ENCODE measurements around the gene REPS2. TPM values are rescaled to one million over a fixed set of nuclear protein-coding genes. Genes with fewer than 3 reads are reported as not detected.

REPS2 gene
- total RNA-seq, 1 experiment from 2014 or later: 3.7 TPM

GRCh38 chrX:16971694-16972093 lies 25.2 kb downstream of the REPS2 start:
- Mint-ChIP-seq H3K27ac (no peak overlapping the region), H3K4me3 (no peak overlapping the region), H3K27me3 (ENCODE audit: low read depth) (peaks cover 12% of the 10 kb centered on the region), H3K36me3 (ENCODE audit: insufficient read depth in 1 of 3, low read depth in 3 of 3) (peaks cover 4 to 11% (median 4%) of the 10 kb centered on the region in 3 experiments), H3K4me1 (no peaks in the 10 kb centered on the region), H3K9me3 (peaks cover 21% of the 10 kb centered on the region in 2 experiments)
- Histone ChIP-seq H3K9ac (ENCODE audit: extremely low read depth, insufficient read length, low read length) (no peak overlapping the region), H4K91ac (ENCODE audit: insufficient read length, low read depth, low read length) (no peak overlapping the region), H3K79me1 (ENCODE audit: insufficient read depth, low read depth, low read length, poor library complexity, severe bottlenecking) (no peaks in the 10 kb centered on the region), H3K79me2 (ENCODE audit: insufficient read depth, low read length) (no peaks in the 10 kb centered on the region), H3K23me2 (ENCODE audit: insufficient read length, low read depth, low read length, poor library complexity, severe bottlenecking) (no peaks in the 10 kb centered on the region), H2BK15ac (ENCODE audit: low read depth, low read length) (no peak overlapping the region), H3T11ph (ENCODE audit: low read length) (no peak overlapping the region), H2BK120ac (ENCODE audit: low read depth, low read length, poor library complexity, severe bottlenecking) (no peak overlapping the region), H2BK5ac (ENCODE audit: insufficient read length, low read length) (no peak overlapping the region), H4K8ac (replicated peaks; ENCODE audit: insufficient read length, low read depth, low read length) (no peak overlapping the region), H3K4me1 (ENCODE audit: insufficient read depth, low read length) (no peaks in the 10 kb centered on the region), H3K4me2 (ENCODE audit: insufficient read depth, insufficient read length, low read length) (no peak overlapping the region), H3K18ac (ENCODE audit: insufficient read length, low read depth, low read length) (no peak overlapping the region), H2BK12ac (ENCODE audit: insufficient read length, low read depth, low read length) (no peak overlapping the region), H2AFZ (ENCODE audit: low read length) (no peak overlapping the region), H3K27me3 (ENCODE audit: insufficient read depth, low read length) (no peaks in the 10 kb centered on the region), H3K27ac (ENCODE audit: insufficient read length, low read depth, low read length) (no peak overlapping the region), H3K56ac (ENCODE audit: insufficient read length, low read depth, low read length) (no peak overlapping the region), H3K14ac (ENCODE audit: insufficient read depth, low read length) (no peak overlapping the region), H2AK5ac (ENCODE audit: insufficient read length, low read length) (no peak overlapping the region), H4K5ac (ENCODE audit: insufficient read length, low read depth, low read length) (no peak overlapping the region), H3K4ac (ENCODE audit: low read depth, low read length) (no peak overlapping the region), H2BK20ac (ENCODE audit: low read depth, low read length, poor library complexity, severe bottlenecking) (no peak overlapping the region), H3K23ac (ENCODE audit: insufficient read length, low read depth, low read length) (no peak overlapping the region), H3K9me3 (ENCODE audit: control insufficient read depth, low read depth, low read length) (no peaks in the 10 kb centered on the region), H4K20me1 (ENCODE audit: control insufficient read depth, insufficient read depth, insufficient read length) (no peaks in the 10 kb centered on the region)
- no CpG with 5 or more reads among the region's 2 CpGs for WGBS (ENCODE audit: extremely low coverage, insufficient read length, low lambda C conversion rate)
- DNase-seq: no peak
- no peak for TF ChIP-seq CTCF (conservative IDR thresholded peaks at IDR 0.05)
